ENCODE measurements around the gene CASD1.

DNA sequence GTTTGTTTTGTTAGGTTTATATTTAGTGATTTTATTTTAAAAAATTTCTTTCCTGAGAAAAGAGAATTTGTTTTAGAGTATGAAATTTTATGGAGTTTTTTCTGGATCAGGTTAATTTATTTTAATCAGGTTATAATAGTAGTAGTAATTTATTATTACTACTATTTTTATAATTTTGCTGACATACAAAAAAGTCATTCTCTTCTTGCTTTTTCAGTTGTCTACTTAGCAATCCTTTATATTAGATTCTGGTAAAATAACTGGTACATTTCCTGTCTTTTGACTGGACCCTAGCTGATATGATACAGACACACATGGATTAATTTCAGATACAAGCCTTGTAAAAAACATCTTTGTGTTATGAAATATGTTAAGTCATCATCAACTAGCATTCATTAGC lies 5.3 kb downstream of the CASD1 start:
- TF ChIP-seq, protein P1, sequence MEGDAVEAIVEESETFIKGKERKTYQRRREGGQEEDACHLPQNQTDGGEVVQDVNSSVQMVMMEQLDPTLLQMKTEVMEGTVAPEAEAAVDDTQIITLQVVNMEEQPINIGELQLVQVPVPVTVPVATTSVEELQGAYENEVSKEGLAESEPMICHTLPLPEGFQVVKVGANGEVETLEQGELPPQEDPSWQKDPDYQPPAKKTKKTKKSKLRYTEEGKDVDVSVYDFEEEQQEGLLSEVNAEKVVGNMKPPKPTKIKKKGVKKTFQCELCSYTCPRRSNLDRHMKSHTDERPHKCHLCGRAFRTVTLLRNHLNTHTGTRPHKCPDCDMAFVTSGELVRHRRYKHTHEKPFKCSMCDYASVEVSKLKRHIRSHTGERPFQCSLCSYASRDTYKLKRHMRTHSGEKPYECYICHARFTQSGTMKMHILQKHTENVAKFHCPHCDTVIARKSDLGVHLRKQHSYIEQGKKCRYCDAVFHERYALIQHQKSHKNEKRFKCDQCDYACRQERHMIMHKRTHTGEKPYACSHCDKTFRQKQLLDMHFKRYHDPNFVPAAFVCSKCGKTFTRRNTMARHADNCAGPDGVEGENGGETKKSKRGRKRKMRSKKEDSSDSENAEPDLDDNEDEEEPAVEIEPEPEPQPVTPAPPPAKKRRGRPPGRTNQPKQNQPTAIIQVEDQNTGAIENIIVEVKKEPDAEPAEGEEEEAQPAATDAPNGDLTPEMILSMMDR (IDR thresholded peaks at IDR 0.05): no peak
- TF ChIP-seq POLR2A (IDR thresholded peaks at IDR 0.05): no peak

Data from Peyer's patch (tissue), 4 donors.